ENCODE data around the gene NOL8.

NOL8 gene

GRCh38 chr9:92263131-92263530 is 62.0 kb downstream of the NOL8 start:
- no peak for DNase-seq

- no peak for DNase-seq
Observed at GRCh38 chr9:92257327-92257726, 67.8 kb downstream of the NOL8 start.

- DNase-seq, result no peak
Observed at GRCh38 chr9:92254381-92255337, 70.5 kb downstream of the NOL8 start.

- no peak for DNase-seq
Observed at GRCh38 chr9:92253656-92254055, 71.5 kb downstream of the NOL8 start.

- no peak for DNase-seq
Observed at GRCh38 chr9:92247981-92248380, 77.2 kb downstream of the NOL8 start.

Measured in KG1 (cell line).